G401 (cell line): ENCODE data around the gene ISG15. TPM values are rescaled to one million over a fixed set of nuclear protein-coding genes. Genes with fewer than 3 reads are reported as not detected.

ENCODE experiments used
- DNase-seq: peaks from one replicate; pipeline ENCODE4 v3.0.0-alpha.2; 2015; ENCODE audit warnings: low spot score
- in situ Hi-C: cut with HindIII; loops from 2 replicates; pipeline ENCODE4 v1.10.0; 2016; ENCODE audit warnings: low sequenced_read_pairs, mixed read lengths
- total RNA-seq: library from RNA; depleted of rRNA; stranded (reverse); fragments of >200 nt; shearing (Covaris generic); gene quantifications from 2 replicates; pipeline ENCODE4 v1.2.3, GENCODE V29; 2014

ISG15 gene
- total RNA-seq, 1 experiment from 2014 or later, result 213 TPM

- in situ Hi-C loops, result no loop called here
- DNase-seq, result no peak
Measured at GRCh38 chr1:1039145-1039910, 26.0 kb downstream of the ISG15 start.

DNA sequence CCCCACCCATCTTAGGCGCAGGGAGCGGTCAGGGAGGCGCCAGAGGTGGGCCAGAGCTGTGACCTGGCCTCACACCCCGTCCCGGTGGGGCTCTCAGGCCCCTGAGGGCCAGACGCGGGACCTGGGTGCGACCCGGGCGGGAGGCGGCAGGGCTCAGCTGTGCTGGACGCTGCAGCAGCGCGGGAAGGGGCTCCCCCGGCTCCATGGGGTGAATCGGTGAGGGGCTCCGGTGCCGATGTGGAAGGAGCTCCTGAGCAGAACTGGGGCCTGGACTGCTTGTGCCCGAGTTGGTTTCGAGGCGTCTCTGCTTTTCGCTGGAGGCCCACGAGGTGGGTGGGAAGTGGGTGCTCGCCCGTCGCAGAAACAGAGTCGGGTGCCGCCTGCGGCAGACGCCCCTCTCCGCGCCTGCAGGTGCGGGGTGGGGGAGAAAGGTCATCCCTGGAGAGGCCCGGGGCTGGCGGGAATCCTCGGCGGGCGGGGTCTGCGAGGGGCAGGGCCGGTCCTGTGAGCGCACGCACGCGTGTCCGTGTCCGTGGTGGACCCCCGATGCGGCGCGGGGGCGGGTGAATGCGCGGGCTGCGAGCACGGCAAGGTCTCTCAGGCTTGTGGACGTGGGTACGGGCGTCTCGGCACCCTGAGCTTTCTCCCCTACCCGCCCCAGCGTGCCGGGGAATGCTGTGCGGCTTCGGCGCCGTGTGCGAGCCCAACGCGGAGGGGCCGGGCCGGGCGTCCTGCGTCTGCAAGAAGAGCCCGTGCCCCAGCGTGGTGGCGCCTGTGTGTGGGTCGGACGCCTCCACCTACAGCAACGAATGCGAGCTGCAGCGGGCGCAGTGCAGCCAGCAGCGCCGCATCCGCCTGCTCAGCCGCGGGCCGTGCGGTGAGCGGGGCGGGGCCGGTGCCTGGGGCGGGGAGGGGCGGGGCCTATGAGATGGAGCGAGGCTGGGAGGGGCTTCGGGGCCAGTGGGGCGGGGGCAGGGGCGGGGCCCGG, 27.0 kb downstream of the ISG15 start:
- DNase-seq, result no peak
- in situ Hi-C loops, result no loop called here

DNA sequence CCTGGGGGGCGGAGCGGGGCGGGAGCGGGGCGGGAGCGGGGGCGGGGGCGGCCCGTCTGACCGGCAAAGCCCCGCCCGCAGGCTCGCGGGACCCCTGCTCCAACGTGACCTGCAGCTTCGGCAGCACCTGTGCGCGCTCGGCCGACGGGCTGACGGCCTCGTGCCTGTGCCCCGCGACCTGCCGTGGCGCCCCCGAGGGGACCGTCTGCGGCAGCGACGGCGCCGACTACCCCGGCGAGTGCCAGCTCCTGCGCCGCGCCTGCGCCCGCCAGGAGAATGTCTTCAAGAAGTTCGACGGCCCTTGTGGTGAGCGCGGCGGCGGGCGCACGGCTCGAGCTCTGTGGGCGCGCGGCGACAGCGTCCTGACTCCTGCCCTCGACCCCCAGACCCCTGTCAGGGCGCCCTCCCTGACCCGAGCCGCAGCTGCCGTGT, 27.8 kb downstream of the ISG15 start:
- no peak for DNase-seq
- in situ Hi-C loops, result no loop called here

DNA sequence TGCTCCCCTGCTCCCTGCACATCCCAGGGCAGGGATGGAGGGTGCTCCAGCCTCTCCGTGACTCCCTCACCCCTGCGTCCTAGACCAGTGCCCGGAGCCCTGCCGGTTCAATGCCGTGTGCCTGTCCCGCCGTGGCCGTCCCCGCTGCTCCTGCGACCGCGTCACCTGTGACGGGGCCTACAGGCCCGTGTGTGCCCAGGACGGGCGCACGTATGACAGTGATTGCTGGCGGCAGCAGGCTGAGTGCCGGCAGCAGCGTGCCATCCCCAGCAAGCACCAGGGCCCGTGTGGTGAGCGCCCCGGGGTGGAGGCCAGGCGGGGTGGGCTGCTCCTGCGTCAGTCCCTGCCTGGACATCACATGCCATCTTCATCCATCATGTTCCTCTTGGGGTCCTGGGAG, 28.6 kb downstream of the ISG15 start:
- in situ Hi-C loops, result no loop called here
- DNase-seq, result no peak

DNA sequence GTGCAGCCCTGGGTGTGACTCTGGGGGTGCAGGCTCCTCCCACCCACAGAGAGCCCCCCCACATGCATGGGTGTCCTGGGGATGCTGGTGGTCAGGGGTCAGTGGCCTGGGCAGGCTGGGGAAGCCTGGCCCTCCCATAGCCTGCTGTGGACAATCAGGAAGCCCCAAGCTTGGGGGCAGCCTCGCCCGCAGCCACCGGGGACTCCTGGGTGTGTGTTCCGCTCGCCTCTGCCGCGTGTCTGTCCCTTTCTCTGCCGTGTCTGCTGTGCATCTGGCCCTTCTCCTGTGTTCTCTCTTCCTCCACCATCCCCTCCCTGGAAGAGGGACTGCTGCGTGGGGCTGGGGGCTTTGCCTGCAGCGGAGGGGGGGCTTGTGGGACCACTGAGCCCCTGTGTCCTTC, 29.5 kb downstream of the ISG15 start:
- in situ Hi-C loops, result no loop called here
- no peak for DNase-seq

- DNase-seq, result no peak
- in situ Hi-C loops, result no loop called here
Measured at GRCh38 chr1:1043411-1043810, 30.1 kb downstream of the ISG15 start.

GRCh38 chr1:1043921-1044320, 30.6 kb downstream of the ISG15 start:
- in situ Hi-C loops, result no loop called here
- no peak for DNase-seq

- in situ Hi-C loops, result no loop called here
- no peak for DNase-seq
Measured at GRCh38 chr1:1044455-1045078, 31.3 kb downstream of the ISG15 start.

GRCh38 chr1:1045129-1045528, 31.8 kb downstream of the ISG15 start:
- in situ Hi-C loops, result no loop called here
- no peak for DNase-seq

GRCh38 chr1:1046243-1046642, 32.9 kb downstream of the ISG15 start:
- no peak for DNase-seq
- in situ Hi-C loops, result no loop called here

DNA sequence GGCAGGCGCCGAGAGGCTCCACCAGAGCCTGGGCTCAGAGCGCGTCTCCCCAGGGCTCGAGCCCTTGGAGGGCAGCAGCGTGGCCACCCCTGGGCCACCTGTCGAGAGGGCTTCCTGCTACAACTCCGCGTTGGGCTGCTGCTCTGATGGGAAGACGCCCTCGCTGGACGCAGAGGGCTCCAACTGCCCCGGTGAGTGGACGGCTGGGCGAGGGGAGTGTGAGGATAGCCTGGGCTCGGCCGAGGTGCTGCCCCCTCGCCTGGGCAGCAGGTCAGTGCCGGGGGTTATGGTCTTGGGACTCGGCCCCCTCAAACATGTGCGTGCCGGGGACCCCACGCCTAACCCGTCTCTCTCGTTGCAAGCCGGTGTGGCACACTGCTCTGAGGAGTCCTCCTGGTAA, 33.5 kb downstream of the ISG15 start:
- in situ Hi-C loops, result no loop called here
- DNase-seq, result no peak

DNA sequence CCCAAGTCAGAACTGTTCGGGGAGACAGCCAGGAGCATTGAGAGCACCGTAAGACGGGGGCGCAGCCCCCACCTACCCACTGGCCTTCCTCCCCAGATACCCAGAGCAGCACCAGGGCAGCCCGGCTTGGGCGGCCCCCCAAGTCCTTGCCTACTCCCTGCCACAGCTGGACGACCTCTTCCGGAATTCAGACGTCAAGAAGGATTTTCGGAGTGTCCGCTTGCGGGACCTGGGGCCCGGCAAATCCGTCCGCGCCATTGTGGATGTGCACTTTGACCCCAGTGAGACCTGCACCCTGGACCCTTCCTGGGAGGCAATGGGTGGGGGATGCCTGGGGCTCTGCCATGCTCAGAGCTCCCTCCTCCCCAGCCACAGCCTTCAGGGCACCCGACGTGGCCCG, 34.1 kb downstream of the ISG15 start:
- DNase-seq, result no peak
- in situ Hi-C loops, result no loop called here

- DNase-seq, result no peak
- in situ Hi-C loops, result no loop called here
Measured at GRCh38 chr1:1047963-1048362, 34.7 kb downstream of the ISG15 start.

DNA sequence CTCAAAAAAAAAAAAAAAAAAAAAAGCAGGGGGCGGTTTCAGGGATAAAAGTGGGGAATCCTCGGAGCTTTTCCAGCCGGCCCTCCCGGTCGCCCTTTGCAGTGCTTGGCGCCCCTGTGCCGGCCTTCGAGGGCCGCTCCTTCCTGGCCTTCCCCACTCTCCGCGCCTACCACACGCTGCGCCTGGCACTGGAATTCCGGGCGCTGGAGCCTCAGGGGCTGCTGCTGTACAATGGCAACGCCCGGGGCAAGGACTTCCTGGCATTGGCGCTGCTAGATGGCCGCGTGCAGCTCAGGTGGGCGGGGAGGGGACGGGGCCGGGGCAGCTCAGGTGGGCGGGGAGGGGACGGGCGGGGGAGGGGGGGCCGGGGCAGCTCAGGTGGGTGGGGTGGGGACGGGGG, 35.5 kb downstream of the ISG15 start:
- in situ Hi-C loops, result no loop called here
- DNase-seq, result no peak

DNA sequence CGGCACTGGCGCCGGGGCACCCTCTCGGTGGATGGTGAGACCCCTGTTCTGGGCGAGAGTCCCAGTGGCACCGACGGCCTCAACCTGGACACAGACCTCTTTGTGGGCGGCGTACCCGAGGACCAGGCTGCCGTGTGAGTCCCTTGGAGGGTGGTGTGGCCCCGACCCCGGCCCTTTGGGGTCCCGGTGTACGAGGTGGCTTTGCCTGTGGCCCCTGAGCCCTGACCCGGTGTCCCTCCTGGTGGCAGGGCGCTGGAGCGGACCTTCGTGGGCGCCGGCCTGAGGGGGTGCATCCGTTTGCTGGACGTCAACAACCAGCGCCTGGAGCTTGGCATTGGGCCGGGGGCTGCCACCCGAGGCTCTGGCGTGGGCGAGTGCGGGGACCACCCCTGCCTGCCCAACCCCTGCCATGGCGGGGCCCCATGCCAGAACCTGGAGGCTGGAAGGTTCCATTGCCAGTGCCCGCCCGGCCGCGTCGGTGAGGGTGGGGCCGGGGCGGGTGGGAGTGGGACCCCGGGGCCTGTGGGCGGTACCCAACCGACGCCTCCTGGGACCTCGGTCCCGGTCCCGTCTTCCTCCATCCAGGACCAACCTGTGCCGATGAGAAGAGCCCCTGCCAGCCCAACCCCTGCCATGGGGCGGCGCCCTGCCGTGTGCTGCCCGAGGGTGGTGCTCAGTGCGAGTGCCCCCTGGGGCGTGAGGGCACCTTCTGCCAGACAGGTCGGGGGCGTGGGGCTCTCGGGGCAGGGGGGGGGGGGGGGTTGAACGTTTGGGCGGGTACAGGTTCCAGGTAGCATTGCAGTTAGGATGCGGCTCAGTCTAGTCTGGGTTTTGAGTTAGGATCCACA, 36.2 kb downstream of the ISG15 start:
- DNase-seq, result no peak
- in situ Hi-C loops, result no loop called here

- in situ Hi-C loops, result no loop called here
- no peak for DNase-seq
Measured at GRCh38 chr1:1050577-1051052, 37.3 kb downstream of the ISG15 start.

DNA sequence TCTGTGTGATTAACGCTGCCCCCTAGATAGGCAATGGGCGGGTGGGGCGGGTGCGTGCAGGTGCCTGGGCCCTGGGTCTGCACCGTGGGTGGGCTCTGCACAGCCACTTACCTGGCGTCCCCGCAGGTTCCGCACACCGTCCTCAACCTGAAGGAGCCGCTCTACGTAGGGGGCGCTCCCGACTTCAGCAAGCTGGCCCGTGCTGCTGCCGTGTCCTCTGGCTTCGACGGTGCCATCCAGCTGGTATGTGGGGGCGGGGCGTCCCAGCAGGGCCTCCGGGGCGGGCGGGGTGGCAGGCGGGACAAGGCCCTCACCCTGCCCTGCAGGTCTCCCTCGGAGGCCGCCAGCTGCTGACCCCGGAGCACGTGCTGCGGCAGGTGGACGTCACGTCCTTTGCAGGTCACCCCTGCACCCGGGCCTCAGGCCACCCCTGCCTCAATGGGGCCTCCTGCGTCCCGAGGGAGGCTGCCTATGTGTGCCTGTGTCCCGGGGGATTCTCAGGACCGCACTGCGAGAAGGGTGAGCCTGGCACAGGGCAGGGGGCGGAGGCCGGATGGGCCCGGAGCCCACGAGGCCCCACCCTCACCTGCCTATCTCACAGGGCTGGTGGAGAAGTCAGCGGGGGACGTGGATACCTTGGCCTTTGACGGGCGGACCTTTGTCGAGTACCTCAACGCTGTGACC, 38.0 kb downstream of the ISG15 start:
- in situ Hi-C loops, result no loop called here
- no peak for DNase-seq
